ENCODE measurements around the gene ATP5F1D.

- TF ChIP-seq CTCF (IDR thresholded peaks at IDR 0.05) (no peak), POLR2A (IDR thresholded peaks at IDR 0.05) (no peak)
These were observed 29.4 kb downstream of the ATP5F1D start for GRCh38 chr19:1270854-1271527.
